Brain microvascular endothelial cell (primary cell): ENCODE measurements around the gene SULT6B1.

ENCODE experiments used
- DNase-seq: peaks from one replicate; pipeline ENCODE4 v3.0.0-alpha.2; 2020
- H3K27ac ChIP-seq: fragments of 250-450 bp; sonication (Bioruptor Pico); 2 replicates; pipeline ENCODE4 v1.5.1; 2020; ENCODE audit warnings: mild to moderate bottlenecking, moderate library complexity
- H3K27me3 ChIP-seq: fragments of 250-450 bp; sonication (Bioruptor Pico); replicated peaks from 2 replicates; pipeline ENCODE4 v1.5.1; 2020; ENCODE audit warnings: mild to moderate bottlenecking
- H3K36me3 ChIP-seq: fragments of 250-450 bp; sonication (Bioruptor Pico); replicated peaks from 2 replicates; pipeline ENCODE4 v1.5.1; 2020; ENCODE audit warnings: mild to moderate bottlenecking
- H3K4me3 ChIP-seq: 2 replicates; pipeline ENCODE4 v1.5.1; 2011; ENCODE audit warnings: low read depth, mild to moderate bottlenecking, control low read depth, low read length, moderate library complexity
- in situ Hi-C: cut with HindIII; loops from 2 replicates; pipeline ENCODE4 v1.10.0; 2017; ENCODE audit warnings: low sequenced_read_pairs, low pct_ligation_motif_present
- TF ChIP-seq, protein P1 (sequence below): IDR thresholded peaks from 2 replicates; pipeline ENCODE4 v1.5.1; 2011; ENCODE audit warnings: low read depth, mild to moderate bottlenecking, moderate library complexity, low read length, control low read depth, inconsistent platforms; ENCODE audit errors: missing control alignments

Gene SULT6B1

DNA sequence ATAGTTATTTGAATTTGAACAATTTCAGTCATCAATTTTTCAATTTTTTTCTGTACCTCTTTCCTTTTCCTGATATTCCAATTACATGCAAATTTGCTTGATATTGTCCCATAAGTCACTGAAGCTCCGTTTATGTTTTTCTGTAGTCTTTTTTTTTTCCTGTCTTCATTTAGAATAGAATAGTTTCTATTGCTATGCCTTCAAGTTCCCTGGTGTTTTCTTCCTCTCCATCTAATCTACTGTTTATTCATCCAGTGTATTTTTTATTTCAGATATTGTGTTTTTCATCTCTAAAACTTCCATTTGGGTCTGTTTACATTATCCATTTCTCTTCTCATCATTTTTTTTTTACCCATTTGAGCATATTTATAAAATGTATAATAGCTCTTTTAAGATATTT, 23.7 kb downstream of the SULT6B1 start:
- Histone ChIP-seq H3K4me3 (no peak overlapping the region), H3K27ac (no peak overlapping the region), H3K27me3 (no peaks in the 10 kb centered on the region), H3K36me3 (no peaks in the 10 kb centered on the region)
- no peak for DNase-seq
- in situ Hi-C loops: no loop called here
- TF ChIP-seq, protein P1, sequence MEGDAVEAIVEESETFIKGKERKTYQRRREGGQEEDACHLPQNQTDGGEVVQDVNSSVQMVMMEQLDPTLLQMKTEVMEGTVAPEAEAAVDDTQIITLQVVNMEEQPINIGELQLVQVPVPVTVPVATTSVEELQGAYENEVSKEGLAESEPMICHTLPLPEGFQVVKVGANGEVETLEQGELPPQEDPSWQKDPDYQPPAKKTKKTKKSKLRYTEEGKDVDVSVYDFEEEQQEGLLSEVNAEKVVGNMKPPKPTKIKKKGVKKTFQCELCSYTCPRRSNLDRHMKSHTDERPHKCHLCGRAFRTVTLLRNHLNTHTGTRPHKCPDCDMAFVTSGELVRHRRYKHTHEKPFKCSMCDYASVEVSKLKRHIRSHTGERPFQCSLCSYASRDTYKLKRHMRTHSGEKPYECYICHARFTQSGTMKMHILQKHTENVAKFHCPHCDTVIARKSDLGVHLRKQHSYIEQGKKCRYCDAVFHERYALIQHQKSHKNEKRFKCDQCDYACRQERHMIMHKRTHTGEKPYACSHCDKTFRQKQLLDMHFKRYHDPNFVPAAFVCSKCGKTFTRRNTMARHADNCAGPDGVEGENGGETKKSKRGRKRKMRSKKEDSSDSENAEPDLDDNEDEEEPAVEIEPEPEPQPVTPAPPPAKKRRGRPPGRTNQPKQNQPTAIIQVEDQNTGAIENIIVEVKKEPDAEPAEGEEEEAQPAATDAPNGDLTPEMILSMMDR: no peak

GRCh38 chr2:37156857-37157714, 31.4 kb downstream of the SULT6B1 start, which contains the start of gene EIF2AK2:
EIF2AK2 (minus strand) TSS chr2:37156980; CDS start chr2:37147806, 9,174 bp downstream.
- H3K4me3 ChIP-seq: peak within 1 kb of the TSS; percentile 88
- TF ChIP-seq, protein P1: no peak
- in situ Hi-C loops: no loop called here
- peaks cover 7% of the 10 kb centered on the region for H3K36me3 ChIP-seq
- H3K27ac ChIP-seq: peak within 1 kb of the TSS; percentile 75
- peak; percentile 82 for DNase-seq
- no peaks in the 10 kb centered on the region for H3K27me3 ChIP-seq

GRCh38 chr2:37156071-37156856, 32.2 kb downstream of the SULT6B1 start:
- peak; percentile 43 for DNase-seq
- H3K36me3 ChIP-seq: peaks cover 7% of the 10 kb centered on the region
- H3K27me3 ChIP-seq: no peaks in the 10 kb centered on the region
- in situ Hi-C loops: no loop called here
- peak overlapping the region; percentile 88 for H3K4me3 ChIP-seq
- H3K27ac ChIP-seq: peak overlapping the region; percentile 75
- TF ChIP-seq, protein P1: no peak

- H3K4me3 ChIP-seq: no peak overlapping the region
- no peaks in the 10 kb centered on the region for H3K27me3 ChIP-seq
- in situ Hi-C loops: no loop called here
- no peak overlapping the region for H3K27ac ChIP-seq
- TF ChIP-seq, protein P1: no peak
- H3K36me3 ChIP-seq: peaks cover 7% of the 10 kb centered on the region
- no peak for DNase-seq
These were observed 33.7 kb downstream of the SULT6B1 start for GRCh38 chr2:37154785-37155184.

DNA sequence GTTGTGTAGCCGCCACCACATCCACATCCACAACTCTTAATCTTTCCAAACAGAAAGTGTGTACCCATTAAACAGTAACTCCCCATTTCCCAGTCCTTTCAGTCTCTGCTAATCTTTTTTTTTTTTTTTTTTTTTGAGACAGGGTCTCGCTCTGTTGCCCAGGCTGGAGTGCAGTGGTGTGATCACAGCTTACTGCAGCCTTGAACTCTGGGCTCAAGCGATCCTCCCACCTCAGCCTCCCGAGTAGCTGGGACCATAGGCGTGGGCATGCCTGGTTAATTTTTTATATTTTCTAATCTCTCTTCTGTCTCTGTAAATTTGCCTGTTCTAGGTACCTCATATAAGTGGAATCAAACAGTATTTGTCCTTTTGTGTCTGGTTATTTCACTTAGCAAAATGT, 35.2 kb downstream of the SULT6B1 start:
- Histone ChIP-seq H3K36me3 (peaks cover 7% of the 10 kb centered on the region), H3K27me3 (no peaks in the 10 kb centered on the region), H3K27ac (no peak overlapping the region), H3K4me3 (no peak overlapping the region)
- no peak for DNase-seq
- in situ Hi-C loops: no loop called here
- TF ChIP-seq, protein P1: no peak
